MM.1S (cell line): ENCODE results near the gene ATXN2L.
"Not testable (repeated sequence)": the region's sequence is repeated elsewhere in the genome, so short reads cannot be mapped to it uniquely, and the experiment has no call there.

Experiments used
- CTCF ChIP-seq: fragments of 300-600 bp; sonication (generic); IDR thresholded peaks from 2 replicates; pipeline ENCODE4 v1.5.1; 2016; ENCODE audit warnings: antibody characterized with exemption, low read length, mixed read lengths
- EZH2 ChIP-seq: fragments of 300-600 bp; sonication (generic); optimal IDR thresholded peaks from 2 replicates; pipeline ENCODE3; 2017; ENCODE audit warnings: low read depth, mild to moderate bottlenecking, antibody characterized with exemption, low read length, mixed read lengths
- EZH2phosphoT487 ChIP-seq: fragments of 300-600 bp; sonication (generic); IDR thresholded peaks from 2 replicates; pipeline ENCODE4 v1.6.1; 2018; ENCODE audit warnings: antibody characterized with exemption, low read length

GRCh38 chr16:28781697-28782096, 41.1 kb upstream of the ATXN2L start:
- not testable (repeated sequence) for TF ChIP-seq EZH2, CTCF, EZH2phosphoT487
